ENCODE data around the gene FUCA1. TPM values are rescaled to one million over a fixed set of nuclear protein-coding genes. Genes with fewer than 3 reads are reported as not detected.

The FUCA1 gene
- total and polyA plus RNA-seq, 12 donors: 10.6 to 34.0 (median 14.8) TPM

DNA sequence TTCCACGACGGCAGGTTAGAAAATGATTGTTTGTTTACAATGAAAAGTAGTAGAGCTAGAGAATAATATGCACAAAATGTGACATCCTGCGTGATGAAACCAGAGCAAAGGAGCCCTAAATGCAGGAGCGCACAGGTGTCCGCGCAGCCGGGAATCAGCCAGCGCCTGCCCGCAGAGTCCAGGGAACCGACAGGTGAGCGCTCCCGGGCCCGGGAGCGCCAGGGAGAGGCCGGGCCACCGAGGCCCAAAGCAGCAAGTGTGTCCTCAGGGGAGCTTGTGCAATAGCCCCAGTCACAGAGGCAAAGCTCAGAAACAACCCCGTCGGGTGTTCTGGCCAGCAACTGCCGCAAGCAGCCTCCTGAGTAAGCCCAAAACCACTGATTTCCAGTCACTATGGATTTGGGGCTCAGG, 66.7 kb downstream of the FUCA1 start:
- Histone ChIP-seq H3K27ac (peak overlapping the region; percentile 78 to 98 (median 94)), H3K4me1 (peaks cover 11 to 26% (median 22%) of the 10 kb centered on the region in 9 donors), H3K27me3 (no peaks in the 10 kb centered on the region), H3K9me3 (no peaks in the 10 kb centered on the region), H3K36me3 (peaks cover 0 to 54% (median 0%) of the 10 kb centered on the region in 9 donors), H3K4me3 (peak overlapping the region; percentile 45 to 98 (median 89))
- intact Hi-C loops (cut with DNase I): loop anchor here in 1 of 10 donors (10.0 kb wide), 1 partner anchor 63 kb away; the partner anchor contains the start of gene FUCA1
- WGBS, 2 donors: 21% methylated on average over 19 of the region's 19 CpGs
- peak in 1 of 8 donors; percentile 1 for ATAC-seq
- TF ChIP-seq, protein P1, sequence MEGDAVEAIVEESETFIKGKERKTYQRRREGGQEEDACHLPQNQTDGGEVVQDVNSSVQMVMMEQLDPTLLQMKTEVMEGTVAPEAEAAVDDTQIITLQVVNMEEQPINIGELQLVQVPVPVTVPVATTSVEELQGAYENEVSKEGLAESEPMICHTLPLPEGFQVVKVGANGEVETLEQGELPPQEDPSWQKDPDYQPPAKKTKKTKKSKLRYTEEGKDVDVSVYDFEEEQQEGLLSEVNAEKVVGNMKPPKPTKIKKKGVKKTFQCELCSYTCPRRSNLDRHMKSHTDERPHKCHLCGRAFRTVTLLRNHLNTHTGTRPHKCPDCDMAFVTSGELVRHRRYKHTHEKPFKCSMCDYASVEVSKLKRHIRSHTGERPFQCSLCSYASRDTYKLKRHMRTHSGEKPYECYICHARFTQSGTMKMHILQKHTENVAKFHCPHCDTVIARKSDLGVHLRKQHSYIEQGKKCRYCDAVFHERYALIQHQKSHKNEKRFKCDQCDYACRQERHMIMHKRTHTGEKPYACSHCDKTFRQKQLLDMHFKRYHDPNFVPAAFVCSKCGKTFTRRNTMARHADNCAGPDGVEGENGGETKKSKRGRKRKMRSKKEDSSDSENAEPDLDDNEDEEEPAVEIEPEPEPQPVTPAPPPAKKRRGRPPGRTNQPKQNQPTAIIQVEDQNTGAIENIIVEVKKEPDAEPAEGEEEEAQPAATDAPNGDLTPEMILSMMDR (IDR thresholded peaks at IDR 0.05): peak in 1 of 9 donors; percentile 5
- no peak for DNase-seq

DNA sequence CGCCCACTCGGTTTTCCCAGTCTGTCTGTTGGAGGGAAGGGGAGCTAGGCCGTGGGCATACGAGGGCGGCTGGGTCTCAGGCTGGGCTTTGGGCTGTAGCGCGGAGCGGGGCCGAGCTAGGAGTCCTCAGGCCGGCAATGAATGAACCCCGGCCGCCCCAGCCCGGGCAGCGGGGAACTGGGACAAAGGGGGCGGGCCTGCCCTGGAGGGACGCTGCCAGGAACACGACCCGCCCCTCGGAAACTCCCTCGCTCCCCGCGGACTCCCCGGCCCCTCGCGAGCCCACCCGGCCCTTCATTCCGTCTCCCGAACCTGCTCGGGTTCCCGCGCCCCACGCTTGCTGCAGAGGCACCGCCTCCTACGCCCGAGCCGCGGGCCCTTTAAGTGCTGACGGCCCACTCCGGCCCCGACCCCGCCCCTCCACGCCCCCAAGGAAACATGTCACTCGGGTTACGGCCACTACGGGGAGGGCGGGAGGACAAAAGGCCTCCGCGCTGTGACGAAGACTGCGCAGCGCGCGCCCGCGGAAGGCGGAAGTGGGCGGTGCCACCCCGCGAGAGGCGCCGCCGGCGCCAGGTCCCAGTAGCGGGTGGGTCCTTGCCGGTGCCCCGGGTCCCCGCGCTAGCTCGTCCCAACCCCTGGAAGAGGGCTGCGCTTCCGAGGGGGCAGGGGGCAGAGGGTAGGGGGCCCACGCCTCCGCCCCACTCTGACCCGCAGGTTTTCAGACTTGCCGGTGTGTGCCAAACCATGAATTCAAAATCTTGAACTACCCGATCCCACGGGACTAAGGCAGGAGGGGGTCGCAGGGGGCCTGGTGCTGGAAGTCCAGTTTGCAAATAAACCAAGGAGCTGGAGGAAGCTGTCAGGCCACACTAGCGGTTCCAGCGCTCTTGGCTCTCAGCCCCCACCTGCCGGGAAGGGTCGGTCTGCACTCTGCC, 67.4 kb downstream of the FUCA1 start, which contains the start of gene GALE:
GALE (minus strand) TSS at position 355 of the 938 bp plus-strand sequence. CDS start 1,747 bp downstream, outside the sequence.
- H3K36me3 ChIP-seq: peaks cover 0 to 53% (median 4%) of the 10 kb centered on the region in 9 donors
- DNase-seq (peak; percentile 98), ATAC-seq (peak; percentile 94 to 97 (median 96))
- no peaks in the 10 kb centered on the region for H3K9me3 ChIP-seq
- 0% methylated on average over 80 to 81 of the region's 82 CpGs for WGBS, 2 donors
- TF ChIP-seq, protein P1 (IDR thresholded peaks at IDR 0.05): no peak
- H3K27ac ChIP-seq: peak within 1 kb of the TSS; percentile 78 to 98 (median 94)
- H3K4me3 ChIP-seq: peak within 1 kb of the TSS; percentile 72 to 98 (median 89)
- peaks cover 11 to 26% (median 22%) of the 10 kb centered on the region in 9 donors for H3K4me1 ChIP-seq
- H3K27me3 ChIP-seq: no peaks in the 10 kb centered on the region
- intact Hi-C loops (cut with DNase I): loop anchor here in 1 of 10 donors (10.0 kb wide), 1 partner anchor 64 kb away; the partner anchor contains the start of gene FUCA1

DNA sequence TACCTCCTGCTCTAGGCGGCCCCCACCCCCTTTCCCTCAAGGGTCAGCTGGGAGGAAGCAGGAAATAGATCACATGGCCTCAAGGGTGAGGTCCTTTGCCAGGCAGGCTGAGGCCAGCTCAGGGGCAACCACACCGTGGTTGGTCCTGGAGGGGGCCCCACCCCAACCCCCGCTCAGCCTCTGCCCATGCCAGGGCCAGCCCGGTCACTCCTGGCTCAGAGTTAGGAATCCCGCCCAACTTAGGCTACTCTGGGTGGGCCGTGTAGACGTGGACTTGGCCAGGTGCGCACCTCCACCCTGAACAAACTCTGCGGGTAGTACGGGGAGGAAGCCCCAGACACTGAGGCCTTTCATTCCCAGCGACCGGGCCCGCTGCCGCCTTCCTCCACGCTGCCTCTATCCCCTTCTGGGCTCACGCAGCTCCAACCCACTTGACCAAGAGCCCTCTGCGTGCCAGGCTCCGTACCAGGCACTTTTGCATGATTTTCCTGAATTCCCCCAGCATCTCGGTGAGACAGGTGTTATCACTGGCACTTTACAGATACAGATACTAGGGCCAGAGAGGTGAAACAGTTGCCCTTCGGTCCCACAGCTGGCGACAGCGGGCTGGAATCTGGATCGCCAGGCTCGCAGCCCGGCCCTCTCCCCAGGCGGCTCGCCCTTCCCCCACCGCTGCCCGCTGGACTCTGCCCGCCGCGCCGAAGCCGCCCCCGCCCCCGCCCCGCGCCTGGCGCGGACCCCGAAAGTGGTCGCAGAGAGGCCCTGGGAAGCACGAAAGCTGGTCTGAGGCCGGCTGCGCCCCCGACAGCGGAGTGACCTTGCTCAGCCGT, 68.3 kb downstream of the FUCA1 start:
- no peaks in the 10 kb centered on the region for H3K9me3 ChIP-seq
- intact Hi-C loops (cut with DNase I): loop anchor here in 1 of 10 donors (10.0 kb wide), 1 partner anchor 65 kb away; the partner anchor contains the start of gene FUCA1
- WGBS, 2 donors: 2 to 3% methylated on average over 45 to 48 of the region's 48 CpGs
- TF ChIP-seq, protein P1 (IDR thresholded peaks at IDR 0.05): no peak
- peaks cover 11 to 26% (median 22%) of the 10 kb centered on the region in 9 donors for H3K4me1 ChIP-seq
- DNase-seq (peak; percentile 48 to 52), ATAC-seq (peak; percentile 14 to 52 (median 34))
- H3K27me3 ChIP-seq: no peaks in the 10 kb centered on the region
- H3K36me3 ChIP-seq: peaks cover 0 to 54% (median 7%) of the 10 kb centered on the region in 9 donors
- peak overlapping the region; percentile 72 to 98 (median 89) for H3K4me3 ChIP-seq
- H3K27ac ChIP-seq: peak overlapping the region; percentile 78 to 98 (median 94)

Data from heart right ventricle (tissue), 16 donors.